Peyer's patch (tissue), 4 donors: Measurements from ENCODE around the gene ETV6.

Experiments
- CTCF ChIP-seq, 6 experiments: fragments of 450-650 bp in 4 of 6; fragments of 200-600 bp in 2 of 6; sonication (generic) in 1 of 6; IDR thresholded peaks; one replicate each; pipeline ENCODE4 v1.5.1; 2017 to 2019; ENCODE audit warnings: antibody characterized with exemption in 6 of 6, mild to moderate bottlenecking in 3 of 6, moderate library complexity in 1 of 6
- POLR2A ChIP-seq, 2 donors: fragments of 450-650 bp; IDR thresholded peaks; one replicate each; pipeline ENCODE4 v1.5.1; 2017; ENCODE audit warnings: antibody characterized with exemption in 2 of 2, mild to moderate bottlenecking in 2 of 2, moderate library complexity in 2 of 2

- TF ChIP-seq CTCF (IDR thresholded peaks at IDR 0.05) (no peak), POLR2A (IDR thresholded peaks at IDR 0.05) (no peak)
Measured at GRCh38 chr12:11677752-11678151, 28.3 kb downstream of the ETV6 start.
